ENCODE measurements around the gene CIAO2B. TPM values are rescaled to one million over a fixed set of nuclear protein-coding genes. Genes with fewer than 3 reads are reported as not detected.

CIAO2B gene
- polyA plus RNA-seq, 1 donor from 2014 or later: 104 TPM

DNA sequence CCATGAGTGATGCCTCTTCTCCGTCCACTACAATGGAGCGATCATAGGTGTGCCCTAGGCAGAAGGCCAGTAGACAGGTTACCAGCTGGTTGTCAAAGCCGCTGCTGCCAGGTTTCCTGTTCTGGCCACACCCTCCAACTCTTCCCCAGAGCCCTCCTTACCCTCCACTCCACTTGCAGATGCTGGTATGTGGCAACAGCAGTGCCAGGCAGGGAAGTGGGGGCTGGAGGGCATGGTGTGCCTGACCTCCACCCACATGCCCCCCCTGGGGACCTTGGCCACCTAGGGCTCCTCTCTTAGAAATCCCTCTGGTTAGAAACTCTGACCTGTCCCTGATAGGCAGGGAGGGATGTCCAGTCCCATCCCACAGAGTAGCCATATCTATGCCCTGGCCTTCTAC, 10.3 kb downstream of the CIAO2B start:
- peaks cover 31% of the 10 kb centered on the region for H3K27me3 Mint-ChIP-seq
- H3K4me1 Mint-ChIP-seq: peaks cover 0 to 3% (median 0%) of the 10 kb centered on the region in 3 donors
- peak overlapping the region in 2 of 4 donors; percentile 1 to 23 for H3K4me3 Mint-ChIP-seq
- peaks cover 1% of the 10 kb centered on the region for H3K36me3 Mint-ChIP-seq
- no peaks in the 10 kb centered on the region for H3K9me3 Mint-ChIP-seq
- H3K27ac Mint-ChIP-seq: no peak overlapping the region

DNA sequence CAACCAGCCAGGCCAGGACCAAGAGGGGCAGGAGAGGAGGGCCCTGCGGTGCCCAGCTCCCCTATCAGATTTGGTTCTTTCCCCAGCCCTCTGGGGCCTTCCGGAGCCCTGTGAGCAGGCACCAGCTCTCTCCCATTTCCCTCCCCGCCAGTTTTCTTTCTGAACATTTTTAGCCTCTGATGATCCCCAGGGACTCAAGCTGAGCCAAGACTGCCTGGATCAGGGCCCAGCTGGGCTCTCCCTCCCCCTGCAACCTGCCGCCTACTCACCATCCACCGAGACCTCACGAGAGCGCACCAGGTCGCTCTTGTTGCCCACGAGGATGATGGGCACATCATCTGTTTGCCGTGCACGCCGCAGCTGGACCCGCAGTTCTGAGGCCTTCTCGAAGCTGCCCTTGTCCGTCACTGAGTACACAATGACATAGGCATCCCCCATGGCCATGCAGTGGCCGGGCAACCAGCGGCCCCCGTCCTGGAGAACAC, 10.9 kb downstream of the CIAO2B start:
- H3K36me3 Mint-ChIP-seq: peaks cover 1% of the 10 kb centered on the region
- no peak overlapping the region for H3K27ac Mint-ChIP-seq
- peaks cover 31% of the 10 kb centered on the region for H3K27me3 Mint-ChIP-seq
- peaks cover 0 to 3% (median 0%) of the 10 kb centered on the region in 3 donors for H3K4me1 Mint-ChIP-seq
- H3K9me3 Mint-ChIP-seq: no peaks in the 10 kb centered on the region
- no peak overlapping the region for H3K4me3 Mint-ChIP-seq

DNA sequence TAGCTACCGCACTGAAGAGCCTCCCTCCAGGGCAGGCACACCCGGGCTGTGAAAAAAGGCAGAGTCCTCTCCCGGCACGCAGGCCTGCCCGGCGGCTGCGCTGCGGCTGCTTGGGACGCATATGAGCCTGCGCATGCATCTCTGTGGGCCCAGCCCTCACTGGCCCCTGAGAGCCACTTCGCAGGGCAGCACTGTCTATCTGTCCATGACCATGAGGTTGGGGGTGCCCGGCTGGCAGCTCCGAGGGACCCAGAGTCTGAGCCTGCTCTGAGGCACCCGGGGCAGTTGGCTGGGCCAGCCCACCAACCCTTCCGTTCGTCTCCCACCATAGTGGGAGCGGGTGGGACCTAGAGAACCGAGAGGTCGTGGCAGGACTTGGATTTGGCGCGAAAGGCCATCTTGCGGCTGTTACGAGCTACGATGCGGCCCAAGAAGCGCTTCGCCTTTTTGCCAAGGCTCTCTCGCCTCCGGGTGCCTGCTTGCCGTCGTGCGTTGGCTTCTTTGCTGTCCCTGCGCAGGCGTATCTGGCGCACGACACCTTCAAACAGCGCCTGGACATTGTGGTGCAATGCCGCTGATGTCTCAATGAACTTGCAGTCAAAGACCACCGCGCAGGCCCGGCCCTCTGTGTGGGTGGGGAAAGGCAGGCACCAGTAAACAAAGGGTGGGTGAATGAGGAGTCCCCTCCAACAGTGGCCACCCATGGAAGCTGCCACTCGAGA, 12.3 kb downstream of the CIAO2B start:
- no peak overlapping the region for H3K27ac Mint-ChIP-seq
- H3K27me3 Mint-ChIP-seq: peaks cover 31% of the 10 kb centered on the region
- H3K4me1 Mint-ChIP-seq: peaks cover 0 to 3% (median 0%) of the 10 kb centered on the region in 3 donors
- peaks cover 1% of the 10 kb centered on the region for H3K36me3 Mint-ChIP-seq
- H3K9me3 Mint-ChIP-seq: no peaks in the 10 kb centered on the region
- peak overlapping the region in 1 of 4 donors; percentile 45 for H3K4me3 Mint-ChIP-seq

DNA sequence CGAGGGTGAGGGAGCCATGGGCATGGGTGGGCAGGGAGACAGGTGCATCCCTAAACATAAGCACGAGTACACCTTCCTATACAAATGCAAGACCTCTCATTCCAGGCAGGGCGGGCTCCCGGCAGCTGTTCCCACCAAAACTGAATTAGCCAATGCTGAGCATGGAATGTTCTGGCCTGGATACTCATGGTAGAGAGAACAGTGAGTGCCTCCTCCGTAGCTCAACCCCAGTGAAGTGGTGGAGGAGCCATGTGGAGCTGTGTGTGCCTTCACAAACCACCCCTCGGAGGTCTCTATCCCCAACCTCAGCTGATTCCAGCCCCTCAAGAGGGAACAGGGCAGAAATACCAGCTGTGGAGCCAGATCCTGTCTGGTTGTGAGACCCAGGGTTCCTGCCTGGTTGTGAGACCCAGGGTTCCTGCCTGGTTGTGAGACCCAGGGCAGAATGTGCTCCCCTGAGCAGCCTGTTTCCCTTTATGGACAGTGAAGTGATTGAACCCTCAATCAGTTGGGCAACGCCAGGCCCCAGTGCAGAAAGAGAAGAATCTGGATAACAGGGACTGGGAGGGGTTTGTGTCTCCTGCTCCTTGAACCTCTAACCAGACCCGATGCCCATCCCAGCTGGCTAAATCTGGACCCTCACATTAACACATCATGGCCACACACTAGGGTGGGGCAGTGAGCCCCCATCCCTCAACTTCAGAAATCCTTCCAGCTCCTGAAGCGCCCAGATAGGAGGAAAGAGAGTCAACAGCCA, 13.1 kb downstream of the CIAO2B start:
- no peak overlapping the region for H3K27ac Mint-ChIP-seq
- peaks cover 0 to 3% (median 0%) of the 10 kb centered on the region in 3 donors for H3K4me1 Mint-ChIP-seq
- H3K9me3 Mint-ChIP-seq: no peaks in the 10 kb centered on the region
- no peak overlapping the region for H3K4me3 Mint-ChIP-seq
- H3K36me3 Mint-ChIP-seq: peaks cover 1% of the 10 kb centered on the region
- peaks cover 29% of the 10 kb centered on the region for H3K27me3 Mint-ChIP-seq

DNA sequence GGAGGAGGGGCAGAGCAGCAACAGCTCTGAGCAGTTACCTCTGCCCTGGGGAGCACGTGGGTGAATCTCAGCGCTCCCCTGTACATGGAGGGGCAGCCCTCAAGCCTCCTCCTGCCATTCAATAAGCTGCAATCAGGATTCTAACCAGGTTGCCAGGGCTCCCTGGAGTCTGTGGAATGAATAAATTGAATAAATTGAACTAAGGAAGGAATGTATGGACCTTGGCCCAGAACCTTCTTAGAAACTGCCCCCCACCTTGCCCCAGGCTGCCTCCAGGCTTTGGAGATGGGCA, 14.0 kb downstream of the CIAO2B start:
- no peaks in the 10 kb centered on the region for H3K9me3 Mint-ChIP-seq
- H3K4me1 Mint-ChIP-seq: peaks cover 0 to under 1% (median 0%) of the 10 kb centered on the region in 3 donors
- H3K27ac Mint-ChIP-seq: no peak overlapping the region
- H3K27me3 Mint-ChIP-seq: peaks cover 24% of the 10 kb centered on the region
- H3K36me3 Mint-ChIP-seq: peaks cover 1% of the 10 kb centered on the region
- no peak overlapping the region for H3K4me3 Mint-ChIP-seq

DNA sequence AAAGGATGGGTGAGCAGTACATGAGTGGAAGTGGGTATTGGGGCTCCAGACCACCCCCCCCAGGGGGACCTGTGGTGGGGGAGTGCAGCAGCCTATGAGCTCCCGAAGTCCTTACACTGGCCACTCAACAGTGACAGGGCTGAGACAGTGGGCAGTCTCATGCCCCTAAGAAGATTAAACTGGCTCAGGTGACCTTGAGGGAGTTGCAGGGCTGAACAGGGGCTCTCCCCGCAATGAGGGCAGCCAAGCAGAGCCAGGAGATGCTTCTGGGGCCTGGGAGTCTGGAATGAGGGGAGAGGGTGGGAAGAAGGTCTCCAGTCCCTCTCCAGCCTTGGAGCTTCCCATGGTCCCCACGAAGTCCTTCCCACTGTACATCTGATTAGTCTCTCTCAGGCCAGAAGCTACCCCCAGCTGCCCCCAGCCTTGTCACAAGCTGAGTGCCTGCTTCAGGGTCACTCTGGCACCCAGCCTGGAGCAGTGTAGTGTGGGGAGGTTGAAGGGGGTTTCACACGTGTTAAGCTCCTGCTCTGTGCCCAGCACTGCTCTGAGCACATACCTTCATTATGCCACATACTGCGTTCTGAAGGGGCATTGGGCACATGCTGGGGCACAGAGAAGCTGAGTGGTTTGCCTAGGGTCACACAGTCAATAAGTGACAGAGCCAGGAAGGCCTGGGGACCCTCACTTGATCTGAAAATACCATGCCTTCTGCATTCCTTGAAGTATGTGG, 14.5 kb downstream of the CIAO2B start:
- Mint-ChIP-seq H3K4me1 (no peaks in the 10 kb centered on the region), H3K36me3 (peaks cover 1% of the 10 kb centered on the region), H3K9me3 (no peaks in the 10 kb centered on the region), H3K27ac (no peak overlapping the region), H3K27me3 (peaks cover 22% of the 10 kb centered on the region), H3K4me3 (no peak overlapping the region)

DNA sequence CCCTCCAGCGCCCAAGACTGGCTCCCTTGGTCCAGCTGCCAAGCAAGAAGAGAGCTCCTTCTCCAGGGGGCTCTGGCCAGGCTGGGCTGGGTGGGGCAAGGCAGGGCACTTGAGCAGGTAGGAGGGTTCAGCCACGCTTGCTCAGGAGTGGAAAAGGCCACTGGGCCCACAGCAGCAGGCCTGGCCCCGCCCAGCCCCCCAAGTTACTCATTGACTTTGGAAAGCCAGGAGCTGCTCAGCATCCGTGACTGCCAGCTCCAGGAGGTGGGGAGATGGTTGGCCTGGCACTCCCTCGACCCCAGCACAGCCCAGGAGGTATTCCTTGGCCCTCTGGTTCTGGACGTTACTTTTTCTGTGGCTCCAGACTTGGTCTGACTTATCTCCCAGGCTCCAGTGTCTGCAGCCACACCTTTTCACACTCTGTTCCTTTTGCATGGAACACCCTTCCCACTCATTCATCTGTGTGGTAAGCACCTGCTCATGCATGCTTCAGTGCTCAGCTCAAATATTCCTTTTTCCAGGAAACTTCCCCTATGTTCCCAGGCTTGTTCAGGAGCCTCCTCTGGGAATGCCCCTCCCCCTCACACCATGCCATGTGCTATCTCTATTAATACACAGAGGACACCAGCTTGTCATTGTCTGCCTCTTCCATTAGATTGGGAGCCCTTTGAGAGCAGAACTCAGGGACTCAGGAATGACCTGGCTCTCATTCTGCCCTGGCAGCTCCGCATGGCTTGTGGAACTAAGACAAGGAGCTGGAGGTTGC, 15.2 kb downstream of the CIAO2B start, which contains the start of gene CDH16:
Gene CDH16, minus strand, starts transcription at position 83 of the 766 bp plus-strand sequence. CDS start 820 bp downstream, outside the sequence.
- H3K4me1 Mint-ChIP-seq: no peaks in the 10 kb centered on the region
- H3K27me3 Mint-ChIP-seq: peaks cover 18% of the 10 kb centered on the region
- no peak within 1 kb of the TSS for H3K4me3 Mint-ChIP-seq
- H3K27ac Mint-ChIP-seq: no peak within 1 kb of the TSS
- H3K36me3 Mint-ChIP-seq: peaks cover 1% of the 10 kb centered on the region
- H3K9me3 Mint-ChIP-seq: no peaks in the 10 kb centered on the region

DNA sequence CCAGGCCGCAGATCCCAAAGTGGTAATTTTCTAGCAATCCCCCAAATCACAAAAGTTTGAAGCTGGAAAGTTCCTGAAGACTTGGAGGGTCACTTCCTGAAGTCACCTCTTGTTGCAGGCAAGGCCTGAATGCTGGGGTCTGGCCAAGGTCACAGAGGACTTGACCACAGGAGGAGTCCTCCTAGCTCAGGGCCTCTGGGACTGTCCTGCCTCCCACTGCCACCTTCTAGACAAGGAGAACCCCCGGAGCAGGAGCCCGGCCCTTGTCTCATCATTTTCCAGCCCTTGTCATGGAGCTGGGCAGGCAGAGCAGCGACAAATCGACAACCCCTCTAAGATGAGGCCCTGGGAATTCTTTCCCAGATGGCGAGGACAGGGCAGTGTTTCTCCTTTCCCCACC, 15.8 kb downstream of the CIAO2B start:
- H3K27me3 Mint-ChIP-seq: peaks cover 12% of the 10 kb centered on the region
- no peaks in the 10 kb centered on the region for H3K9me3 Mint-ChIP-seq
- no peaks in the 10 kb centered on the region for H3K4me1 Mint-ChIP-seq
- no peaks in the 10 kb centered on the region for H3K36me3 Mint-ChIP-seq
- H3K4me3 Mint-ChIP-seq: no peak overlapping the region
- H3K27ac Mint-ChIP-seq: no peak overlapping the region

DNA sequence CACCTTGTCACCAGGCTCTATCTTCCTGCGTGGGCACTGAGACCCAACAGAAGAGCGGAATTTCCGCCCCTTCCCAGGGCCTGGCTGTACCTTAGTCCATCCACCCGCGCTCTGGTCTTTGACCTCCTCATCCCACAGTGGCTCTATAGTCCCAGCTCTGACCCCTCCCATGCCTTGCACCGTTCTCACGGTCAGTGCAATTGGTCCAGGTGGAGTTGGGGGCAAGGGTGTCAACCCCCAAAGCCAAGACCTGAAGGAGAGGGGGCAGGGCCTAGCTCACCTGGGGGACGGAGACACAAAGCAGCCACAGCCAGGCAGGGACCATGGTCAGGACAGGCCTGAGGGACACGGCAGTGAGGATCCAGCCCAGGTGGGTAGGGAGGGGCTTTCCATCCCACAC, 16.5 kb downstream of the CIAO2B start:
- Mint-ChIP-seq H3K27ac (no peak overlapping the region), H3K27me3 (peaks cover 6% of the 10 kb centered on the region), H3K4me3 (no peak overlapping the region), H3K9me3 (no peaks in the 10 kb centered on the region), H3K4me1 (no peaks in the 10 kb centered on the region), H3K36me3 (no peaks in the 10 kb centered on the region)

DNA sequence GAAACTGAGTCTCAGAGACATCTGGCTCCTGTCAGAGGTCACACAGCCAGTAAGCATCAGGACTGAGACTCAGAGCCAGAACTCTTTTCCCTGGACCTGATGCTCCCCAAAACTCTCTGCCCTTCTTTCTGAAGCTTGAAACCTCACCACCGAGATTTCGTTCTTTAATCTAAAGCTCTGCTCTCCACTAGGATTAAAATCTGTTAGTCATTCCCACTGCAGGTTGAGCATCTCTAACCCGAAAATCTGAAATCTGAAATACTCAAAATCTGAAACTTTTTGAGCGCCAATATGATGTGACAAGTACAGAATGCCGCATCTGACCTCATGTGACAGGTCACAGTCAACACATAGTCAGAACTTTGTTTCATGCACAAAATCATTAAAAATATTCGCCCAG, 17.7 kb downstream of the CIAO2B start:
- H3K27me3 Mint-ChIP-seq: peaks cover 4% of the 10 kb centered on the region
- no peak overlapping the region for H3K27ac Mint-ChIP-seq
- H3K9me3 Mint-ChIP-seq: no peaks in the 10 kb centered on the region
- no peak overlapping the region for H3K4me3 Mint-ChIP-seq
- no peaks in the 10 kb centered on the region for H3K36me3 Mint-ChIP-seq
- H3K4me1 Mint-ChIP-seq: no peaks in the 10 kb centered on the region

DNA sequence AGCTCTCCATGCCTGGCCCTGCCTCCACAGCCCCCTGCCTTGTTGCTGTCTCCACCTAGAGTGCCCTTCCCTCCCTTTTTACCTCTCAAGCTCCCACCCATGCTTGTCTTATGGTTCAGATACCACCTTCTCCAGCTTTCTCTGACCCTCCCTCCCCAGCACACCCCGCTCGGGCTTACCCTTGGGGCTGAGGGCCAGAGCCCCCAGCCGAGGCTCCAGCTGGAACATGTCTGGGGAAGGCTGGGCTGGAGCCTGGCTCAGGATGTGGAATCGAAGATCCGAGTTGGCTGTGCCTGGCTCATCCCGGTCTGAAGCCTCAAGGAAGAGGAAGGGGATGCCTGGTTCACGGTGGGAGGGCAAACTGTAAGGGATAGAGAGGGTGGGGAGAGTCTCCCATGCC, 19.2 kb downstream of the CIAO2B start:
- Mint-ChIP-seq H3K27me3 (no peaks in the 10 kb centered on the region), H3K4me1 (no peaks in the 10 kb centered on the region), H3K4me3 (no peak overlapping the region), H3K36me3 (no peaks in the 10 kb centered on the region), H3K27ac (no peak overlapping the region), H3K9me3 (no peaks in the 10 kb centered on the region)

DNA sequence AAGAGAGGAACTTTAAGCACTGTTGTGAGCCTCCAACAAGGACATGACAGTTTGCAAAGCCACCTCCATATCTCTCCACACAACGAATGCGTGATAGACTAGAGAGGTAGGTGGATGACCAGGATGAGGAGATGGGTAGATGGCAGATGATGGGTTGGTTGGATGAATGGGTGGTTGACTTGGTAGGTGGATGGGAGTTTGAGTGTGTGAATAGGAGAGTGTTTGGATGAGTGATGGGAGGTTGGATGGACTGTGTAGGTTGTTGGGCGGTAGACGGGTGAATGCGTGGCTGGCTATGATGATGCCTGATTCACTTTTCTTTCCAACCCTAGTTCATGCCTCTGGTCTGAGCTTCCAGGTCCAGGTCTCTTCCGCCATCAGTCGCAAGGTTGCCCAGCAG, 19.7 kb downstream of the CIAO2B start:
- Mint-ChIP-seq H3K4me3 (peak overlapping the region in 2 of 4 donors; percentile 18 to 78), H3K9me3 (no peaks in the 10 kb centered on the region), H3K27me3 (no peaks in the 10 kb centered on the region), H3K27ac (no peak overlapping the region), H3K4me1 (no peaks in the 10 kb centered on the region), H3K36me3 (no peaks in the 10 kb centered on the region)

DNA sequence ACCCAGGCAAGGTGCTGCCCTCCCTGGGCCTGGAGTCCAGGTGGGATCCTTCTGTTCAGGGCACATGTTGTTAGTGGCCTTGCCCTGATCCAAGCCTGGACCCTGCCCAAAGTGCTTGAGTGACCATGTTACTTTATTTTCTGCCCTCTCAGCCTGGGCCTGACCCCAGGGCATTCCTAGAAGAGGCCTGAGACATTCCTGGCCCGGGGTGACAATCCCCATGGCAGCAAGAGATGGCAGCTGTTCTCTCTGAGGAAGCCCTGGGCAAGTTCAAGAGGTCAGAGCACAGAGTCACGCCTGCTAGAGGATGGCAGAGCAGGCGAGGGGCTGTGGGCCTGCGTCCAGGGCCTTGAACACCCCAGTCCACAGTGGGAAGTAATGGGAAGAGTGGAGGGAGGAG, 20.5 kb downstream of the CIAO2B start:
- H3K27ac Mint-ChIP-seq: peak overlapping the region in 1 of 3 donors; percentile 46
- H3K9me3 Mint-ChIP-seq: no peaks in the 10 kb centered on the region
- no peak overlapping the region for H3K4me3 Mint-ChIP-seq
- no peaks in the 10 kb centered on the region for H3K27me3 Mint-ChIP-seq
- no peaks in the 10 kb centered on the region for H3K4me1 Mint-ChIP-seq
- no peaks in the 10 kb centered on the region for H3K36me3 Mint-ChIP-seq

DNA sequence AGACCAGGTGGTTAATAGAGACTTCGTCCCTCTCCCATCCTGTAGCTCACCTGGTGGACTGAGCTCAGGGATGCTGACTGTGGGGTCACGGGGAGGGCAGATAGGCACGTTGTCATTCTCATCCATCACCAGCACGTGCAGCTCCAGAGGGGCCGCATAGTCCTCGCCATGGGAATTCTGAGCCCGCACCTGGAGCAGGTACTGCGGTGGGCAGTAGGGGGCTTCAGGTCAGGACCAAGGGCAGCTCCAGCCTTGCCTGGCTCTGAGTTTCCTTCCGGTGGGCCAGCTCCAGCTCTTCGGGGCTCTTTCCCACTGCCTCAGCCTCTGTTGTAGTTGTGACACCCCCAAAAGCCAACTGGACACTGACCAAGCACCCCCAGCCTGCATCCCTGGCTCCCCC, 21.1 kb downstream of the CIAO2B start:
- no peaks in the 10 kb centered on the region for H3K9me3 Mint-ChIP-seq
- H3K27ac Mint-ChIP-seq: no peak overlapping the region
- H3K4me1 Mint-ChIP-seq: no peaks in the 10 kb centered on the region
- peaks cover 1% of the 10 kb centered on the region for H3K27me3 Mint-ChIP-seq
- no peaks in the 10 kb centered on the region for H3K36me3 Mint-ChIP-seq
- H3K4me3 Mint-ChIP-seq: no peak overlapping the region

DNA sequence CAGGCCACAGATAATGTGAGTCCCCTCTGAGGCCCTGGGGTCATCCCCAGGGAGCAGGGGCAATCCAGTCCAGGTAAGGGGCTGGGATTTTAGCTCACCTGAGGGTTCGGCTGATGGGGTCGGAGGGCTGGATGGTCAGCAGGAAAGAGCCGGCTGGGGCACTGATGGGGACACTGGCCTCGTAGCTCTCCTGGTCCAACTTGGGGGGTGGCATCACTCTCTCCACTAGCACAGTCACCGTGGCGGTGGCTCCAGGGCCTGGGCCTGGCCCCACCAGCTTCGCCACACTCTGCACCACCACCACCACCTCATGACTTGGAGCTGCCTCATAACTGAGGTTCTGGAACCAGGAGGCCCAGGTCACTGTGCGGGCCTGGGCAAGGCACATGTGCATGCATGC, 22.4 kb downstream of the CIAO2B start:
- Mint-ChIP-seq H3K27ac (no peak overlapping the region), H3K36me3 (no peaks in the 10 kb centered on the region), H3K27me3 (peaks cover 1% of the 10 kb centered on the region), H3K4me1 (no peaks in the 10 kb centered on the region), H3K9me3 (no peaks in the 10 kb centered on the region), H3K4me3 (no peak overlapping the region)

Data from IgD-negative memory B cell (primary cell).